Pancreas (tissue), 10 donors: ENCODE results near the gene PHETA2. TPM values are rescaled to one million over a fixed set of nuclear protein-coding genes. Genes with fewer than 3 reads are reported as not detected.

ENCODE experiments used
- ATAC-seq, 4 donors: fragments of 200-7000 bp; cut with Tn5 transposase; one replicate each; pipeline versions ENCODE4 v1.8.0 to v1.9.1; 2020; ENCODE audit warnings: mild to moderate bottlenecking in 4 of 4, moderate library complexity in 4 of 4
- DNase-seq, 6 donors: peaks; one replicate each; pipeline ENCODE4 v3.0.0-alpha.2; 2020
- FAIRE-seq: peaks from 2 replicates; lab custom pipeline; 2012; peaks lifted over from hg19 to GRCh38; lab: Jason Lieb, UNC
- H3K27ac ChIP-seq, 4 donors: fragments of 200-600 bp; sonication (generic); 1 replicate in 3 of 4; 2 replicates in 1 of 4; pipeline versions ENCODE4 v1.5.0 to v1.8.0; 2020
- H3K27me3 ChIP-seq, 4 donors: fragments of 200-600 bp; one replicate each; pipeline ENCODE4 v1.8.0; 2021
- H3K36me3 ChIP-seq, 3 donors: fragments of 200-600 bp; sonication (generic) in 1 of 3; one replicate each; pipeline versions ENCODE4 v1.5.0 to v1.8.0; 2020 to 2021
- H3K4me1 ChIP-seq, 3 donors: fragments of 200-600 bp; one replicate each; pipeline ENCODE4 v1.8.0; 2021
- H3K4me3 ChIP-seq, 4 donors: fragments of 200-600 bp; sonication (generic) in 2 of 4; one replicate each; pipeline versions ENCODE4 v1.5.0 to v1.8.0; 2020 to 2021
- H3K9me3 ChIP-seq, 4 donors: fragments of 200-600 bp; one replicate each; pipeline ENCODE4 v1.8.0; 2021
- CTCF ChIP-seq, 4 donors: fragments of 200-600 bp; sonication (generic) in 3 of 4; IDR thresholded peaks; one replicate each; pipeline versions ENCODE4 v1.5.0 to v1.8.0; 2021; ENCODE audit warnings: antibody characterized with exemption in 4 of 4
- WGBS, 2 donors: extraction: QIAGEN DNeasy Blood & Tissue Kit; methylation state at CpG; one replicate each; pipeline ENCODE4 v1.1.7; 2013; 5-methylcytosine and 5-hydroxymethylcytosine counted together
- intact Hi-C, 3 donors: fragments of 100-400 bp; cut with DNase I; formaldehyde crosslinking; loops; one replicate each; pipeline versions ENCODE4 v1.11.1 to v1.14.2; 2022
- polyA plus RNA-seq, 2 donors: library from polyadenylated mRNA; stranded (reverse); fragments of 200-250 nt; gene quantifications; one replicate each; pipeline ENCODE4 v1.2.3, GENCODE V29; 2013
- total RNA-seq, 6 donors: library from RNA; stranded (reverse); fragmentation: NEBNext Ultra II Directional in 4 of 6; extraction: Animal tissue kit (Norgen Biotek cat#: 25700) in 4 of 6; gene quantifications; one replicate each; pipeline versions ENCODE4 v1.2.1 to v1.2.4, GENCODE V29; 2021 to 2023
- donor health status: healthy with polysubstance abuse.
- donor health status: DM: no; HTN: no; CAD: no; lungs with moderate emphysema.
- donor health status: DM: no; HTN: no; CAD: no.
- donor health status: control.
- donor health status: control.
- donor health status: Bipolar disorder and iron deficiency.
- donor health status: DM: yes; HTN: yes; CAD: no.
- donor health status: DM: no; HTN: no; CAD: no.
- donor health status: DM: no; HTN: no; CAD: no.
- donor health status: DM: yes; HTN: yes; CAD: no.

The PHETA2 gene
- total and polyA plus RNA-seq, 8 donors, result 7.4 to 10.9 (median 9.8) TPM

GRCh38 chr22:42077486-42078125 lies 3.6 kb downstream of the PHETA2 start:
- TF ChIP-seq CTCF (IDR thresholded peaks at IDR 0.05), result no peak
- no peaks in the 10 kb centered on the region for H3K9me3 ChIP-seq
- no peaks in the 10 kb centered on the region for H3K27me3 ChIP-seq
- DNase-seq, result peak in 2 of 6 donors; percentile 55 to 80
- peaks cover 0 to 19% (median 2%) of the 10 kb centered on the region in 3 donors for H3K36me3 ChIP-seq
- 88 to 89% methylated on average over 21 of the region's 21 CpGs for WGBS, 2 donors
- no peak for ATAC-seq
- peaks cover 10 to 25% (median 23%) of the 10 kb centered on the region in 3 donors for H3K4me1 ChIP-seq
- H3K4me3 ChIP-seq, result no peak overlapping the region
- peak overlapping the region in 2 of 4 donors; percentile 92 to 97 for H3K27ac ChIP-seq
- FAIRE-seq, result no peak
- intact Hi-C loops, result no loop called here

- Histone ChIP-seq H3K27ac (peak overlapping the region; percentile 83 to 97 (median 93)), H3K27me3 (no peaks in the 10 kb centered on the region), H3K4me3 (peak overlapping the region; percentile 2 to 51 (median 50)), H3K4me1 (peaks cover 10 to 23% (median 21%) of the 10 kb centered on the region in 3 donors), H3K9me3 (no peaks in the 10 kb centered on the region), H3K36me3 (peaks cover 0 to 28% (median 4%) of the 10 kb centered on the region in 3 donors)
- intact Hi-C loops, result no loop called here
- ATAC-seq (peak; percentile 3 to 9 (median 4)), FAIRE-seq (no peak), DNase-seq (peak in 2 of 6 donors; percentile 44 to 66)
- 24 to 31% methylated on average over 24 of the region's 24 CpGs for WGBS, 2 donors
- no peak for TF ChIP-seq CTCF (IDR thresholded peaks at IDR 0.05)
Observed at GRCh38 chr22:42078469-42079318, 4.6 kb downstream of the PHETA2 start.

GRCh38 chr22:42079319-42080251 lies 5.5 kb downstream of the PHETA2 start, which contains the start of gene SMDT1:
Gene SMDT1 (plus strand): TSS chr22:42079700. CDS start chr22:42079769, 69 bp downstream.
- no peak for TF ChIP-seq CTCF (IDR thresholded peaks at IDR 0.05)
- Histone ChIP-seq H3K9me3 (no peaks in the 10 kb centered on the region), H3K4me1 (peaks cover 10 to 23% (median 19%) of the 10 kb centered on the region in 3 donors), H3K36me3 (peaks cover 0 to 28% (median 5%) of the 10 kb centered on the region in 3 donors), H3K4me3 (peak within 1 kb of the TSS; percentile 49 to 51 (median 50)), H3K27me3 (no peaks in the 10 kb centered on the region), H3K27ac (peak within 1 kb of the TSS; percentile 83 to 97 (median 93))
- WGBS, 2 donors, result 0 to 1% methylated on average over 70 to 71 of the region's 71 CpGs
- FAIRE-seq, result peak; percentile 93
- intact Hi-C loops, result no loop called here
- peak; percentile 89 to 95 (median 90) for ATAC-seq
- peak; percentile 99 to 100 (median 100) for DNase-seq

- Histone ChIP-seq H3K27me3 (no peaks in the 10 kb centered on the region), H3K27ac (peak overlapping the region; percentile 83 to 97 (median 93)), H3K9me3 (no peaks in the 10 kb centered on the region), H3K4me1 (peaks cover 10 to 23% (median 19%) of the 10 kb centered on the region in 3 donors), H3K4me3 (peak overlapping the region; percentile 49 to 51 (median 50)), H3K36me3 (peaks cover 0 to 34% (median 8%) of the 10 kb centered on the region in 3 donors)
- DNase-seq (peak in 3 of 6 donors; percentile 43 to 47 (median 44)), ATAC-seq (peak; percentile 18 to 33 (median 32)), FAIRE-seq (no peak)
- no peak for TF ChIP-seq CTCF (IDR thresholded peaks at IDR 0.05)
- WGBS, 2 donors, result 0% methylated on average over 14 of the region's 14 CpGs
- intact Hi-C loops, result no loop called here
Observed at GRCh38 chr22:42080287-42080686, 6.2 kb downstream of the PHETA2 start.
